Measurements from ENCODE around the gene SND1. TPM values are rescaled to one million over a fixed set of nuclear protein-coding genes. Genes with fewer than 3 reads are reported as not detected.

SND1 gene
- total and polyA plus RNA-seq, 2 of the 4 experiments (the other 2 are of a cell fraction) = 154 to 294 TPM

GRCh38 chr7:128031901-128032604, 380.1 kb downstream of the SND1 start (continued):
- TF ChIP-seq MAZ (IDR thresholded peaks at IDR 0.05; ENCODE audit: borderline replicate concordance, low read depth, low read length) = peak; percentile 41; the same call in 1 of the 2 replicates
- TF ChIP-seq SMC3 (IDR thresholded peaks at IDR 0.05; ENCODE audit: low read depth, low read length) = peak; percentile 44

- Histone ChIP-seq H3K27ac (ENCODE audit: insufficient read depth, low read length) (no peak overlapping the region), H3K18ac (ENCODE audit: low read depth, low read length) (no peak overlapping the region), H4K8ac (ENCODE audit: low read depth in 2 of 2, low read length in 2 of 2) (no peak overlapping the region), H4K20me1 (ENCODE audit: insufficient read depth, low read length) (peaks cover 74% of the 10 kb centered on the region), H2BK5ac (ENCODE audit: low read depth, low read length, poor library complexity, severe bottlenecking) (no peak overlapping the region), H2BK20ac (ENCODE audit: low read depth, low read length) (no peak overlapping the region), H2BK15ac (ENCODE audit: low read depth, low read length) (no peak overlapping the region), H2AK5ac (ENCODE audit: low read depth, low read length) (no peak overlapping the region), H3K56ac (ENCODE audit: extremely low read depth, insufficient read depth, low read length) (no peak overlapping the region), H3K9me1 (ENCODE audit: insufficient read depth, low read length) (peaks cover 12% of the 10 kb centered on the region; the same call in 1 of the 2 replicates), H3K4ac (ENCODE audit: low read depth, low read length) (no peak overlapping the region), H3K23ac (ENCODE audit: low read depth, low read length) (no peak overlapping the region; the same call in 1 of the 2 replicates), H2BK120ac (ENCODE audit: low read depth, low read length) (no peak overlapping the region), H4K5ac (ENCODE audit: low read depth, low read length) (no peak overlapping the region), H3K4me1 (ENCODE audit: control insufficient read depth, insufficient read depth, low read length) (peaks cover 6% of the 10 kb centered on the region; the same call in 1 of the 2 replicates), H4K91ac (ENCODE audit: insufficient read depth, low read depth, low read length) (no peak overlapping the region), H3K9me3 (ENCODE audit: control insufficient read depth, insufficient read depth, low read length) (no peaks in the 10 kb centered on the region), H3K27me3 (ENCODE audit: control insufficient read depth, insufficient read depth, low read length) (no peaks in the 10 kb centered on the region), H3K14ac (replicated peaks; ENCODE audit: low read depth, low read length) (no peak overlapping the region), H3K4me2 (ENCODE audit: low read depth, low read length) (peak overlapping the region; percentile 57; the same call in 1 of the 2 replicates), H2AFZ (replicated peaks; ENCODE audit: low read length, poor library complexity) (peak overlapping the region; percentile 29), H3K79me1 (ENCODE audit: low read depth in 1 of 2, low read length in 2 of 2) (peaks cover 40 to 60% of the 10 kb centered on the region in 2 experiments), H3K9ac (ENCODE audit: low read depth, low read length) (no peak overlapping the region), H3K4me3 (ENCODE audit: insufficient read depth, low read depth, low read length) (peak overlapping the region; percentile 15; the same call in 1 of the 2 replicates), H3K36me3 (ENCODE audit: control insufficient read depth, insufficient read depth, low read length) (peaks cover 6% of the 10 kb centered on the region), H2AK9ac (replicated peaks; ENCODE audit: low read depth, low read length, poor library complexity) (peak overlapping the region; percentile 49)
- peak; percentile 12 for ATAC-seq (ENCODE audit: low read depth)
- BruUV-seq (replicated peaks) = no TSS peak
- ChIA-PET POLR2A (ENCODE audit: unreplicated experiment) (interaction anchor here (0.6 kb wide), 1 partner anchor 17 kb away, joined by 3 read pairs; no protein-coding TSS in a partner anchor), CTCF (no interaction called here)
- in situ Hi-C loops (cut with MboI; ENCODE audit: low sequenced_read_pairs) = no loop called here
- dilution Hi-C loops (cut with HindIII; ENCODE audit: low sequenced_read_pairs, unreplicated experiment) = no loop called here
- intact Hi-C loops (cut with micrococcal nuclease) = loop anchor here (5.0 to 10.0 kb wide), 2 partner anchors 325 to 448 kb away; partner anchors contain the start of genes ARF5 and GCC1
- WGBS, 2 experiments (ENCODE audit: extremely low coverage in 2 of 2, insufficient read length in 1 of 2) = 3% methylated on average over 20 of the region's 41 CpGs; no CpG with 5 or more reads in 1 of the 2 experiments
- DNase-seq = peak; percentile 28
- TF ChIP-seq MAFK (IDR thresholded peaks at IDR 0.05; ENCODE audit: low read depth, low read length) = no peak
- TF ChIP-seq CHD1 (IDR thresholded peaks at IDR 0.05; ENCODE audit: low read depth, low read length) = no peak
- TF ChIP-seq RFX5 (IDR thresholded peaks at IDR 0.05; ENCODE audit: low read depth, low read length) = no peak
- no peak for TF ChIP-seq MAZ (IDR thresholded peaks at IDR 0.05; ENCODE audit: borderline replicate concordance, low read depth, low read length)
- no peak for TF ChIP-seq MXI1 (IDR thresholded peaks at IDR 0.05; ENCODE audit: borderline replicate concordance, low read depth, low read length)
- no peak for TF ChIP-seq SMC3 (IDR thresholded peaks at IDR 0.05; ENCODE audit: low read depth, low read length)
- no peak for TF ChIP-seq RAD21 (IDR thresholded peaks at IDR 0.05; ENCODE audit: low read length)
- no peak for TF ChIP-seq USF2 (IDR thresholded peaks at IDR 0.05; ENCODE audit: low read depth, low read length)
- TF ChIP-seq CTCF (conservative IDR thresholded peaks at IDR 0.05; ENCODE audit: low read depth, low read length) = no peak
- TF ChIP-seq RCOR1 (IDR thresholded peaks at IDR 0.05; ENCODE audit: insufficient replicate concordance, low read length) = no peak
Measured at GRCh38 chr7:128032605-128033235, 380.7 kb downstream of the SND1 start.
